Testis (tissue), 3 donors: ENCODE results near the gene FCHSD1. TPM values are rescaled to one million over a fixed set of nuclear protein-coding genes. Genes with fewer than 3 reads are reported as not detected.

Experiments
- DNase-seq: peaks from one replicate; pipeline ENCODE4 v3.0.0-alpha.2; 2019
- H3K27ac ChIP-seq, 2 donors: fragments of 200-600 bp; sonication (generic); one replicate each; pipeline ENCODE4 v1.5.1; 2019
- H3K27me3 ChIP-seq: fragments of 200-600 bp; sonication (generic); one replicate; pipeline ENCODE4 v1.5.1; 2019
- H3K36me3 ChIP-seq: fragments of 200-600 bp; sonication (generic); one replicate; pipeline ENCODE4 v1.5.1; 2017; ENCODE audit warnings: low read depth; ENCODE audit errors: missing control alignments
- H3K4me1 ChIP-seq: fragments of 200-600 bp; sonication (generic); one replicate; pipeline ENCODE4 v1.5.1; 2019
- H3K4me3 ChIP-seq, 2 donors: fragments of 200-600 bp; sonication (generic); one replicate each; pipeline ENCODE4 v1.5.1; 2017 to 2019
- H3K9me3 ChIP-seq: fragments of 200-600 bp; sonication (generic); one replicate; pipeline ENCODE4 v1.5.1; 2017
- POLR2A ChIP-seq: fragments of 450-650 bp; IDR thresholded peaks from one replicate; pipeline ENCODE4 v1.6.1; 2017; ENCODE audit warnings: antibody characterized with exemption, mild to moderate bottlenecking, moderate library complexity
- WGBS, 2 donors: methylation state at CpG; one replicate each; pipeline ENCODE4 v1.1.5; 2018; 5-methylcytosine and 5-hydroxymethylcytosine counted together
- intact Hi-C: fragments of 100-400 bp; cut with DNase I; formaldehyde crosslinking; loops from one replicate; pipeline ENCODE4 v1.15.1; 2023; ENCODE audit warnings: low total_unique reads
- polyA plus RNA-seq: library from polyadenylated mRNA; stranded (reverse); fragments of 350-450 nt; fragmentation: Illumina TruSeq; extraction: RNeasy Lipid Tissue Mini Kit (QIAGEN cat#74804); gene quantifications from one replicate; pipeline ENCODE4 v1.2.3, GENCODE V29; 2014; ENCODE audit warnings: low read depth, low replicate concordance; ENCODE audit not compliant: insufficient read depth
- total RNA-seq, 2 donors: library from RNA; depleted of rRNA; stranded (reverse); fragments of >200 nt; gene quantifications; one replicate each; pipeline ENCODE4 v1.2.3, GENCODE V29; 2016
- TF ChIP-seq, protein P1 (sequence below), 3 experiments: fragments of 450-650 bp in 2 of 3; fragments of 200-600 bp in 1 of 3; sonication (generic) in 1 of 3; IDR thresholded peaks; one replicate each; pipeline ENCODE4 v1.5.1; 2016 to 2019; ENCODE audit warnings: antibody characterized with exemption in 3 of 3, mild to moderate bottlenecking in 2 of 3, moderate library complexity in 1 of 3

Gene FCHSD1
- total and polyA plus RNA-seq, 3 donors from 2014 or later: 12.9 to 21.3 (median 19.3) TPM

DNA sequence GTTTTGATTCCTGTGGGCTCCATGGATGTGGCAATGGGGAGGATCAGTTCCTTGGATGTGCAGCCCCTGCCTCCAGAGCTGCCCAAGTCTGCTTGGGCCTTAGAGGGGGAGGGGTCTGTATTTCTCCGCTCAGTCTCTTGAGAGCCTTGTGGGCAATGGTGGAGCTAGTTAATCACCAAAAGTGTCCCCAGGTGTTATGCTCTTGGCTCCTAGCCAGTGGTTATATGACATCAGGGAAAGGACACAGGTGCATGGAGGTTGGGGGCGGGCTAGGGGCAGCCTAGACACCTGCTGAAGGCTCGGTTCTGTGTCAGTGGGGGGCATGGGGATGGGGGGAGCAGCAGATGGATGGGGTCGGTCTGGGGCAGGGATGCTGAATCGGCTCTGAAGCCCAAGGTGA, 43.3 kb upstream of the FCHSD1 start:
- 85 to 87% methylated on average over 5 of the region's 5 CpGs for WGBS, 2 donors
- no peaks in the 10 kb centered on the region for H3K36me3 ChIP-seq
- H3K4me3 ChIP-seq: no peak overlapping the region
- H3K27ac ChIP-seq: no peak overlapping the region
- no peaks in the 10 kb centered on the region for H3K4me1 ChIP-seq
- TF ChIP-seq, protein P1, sequence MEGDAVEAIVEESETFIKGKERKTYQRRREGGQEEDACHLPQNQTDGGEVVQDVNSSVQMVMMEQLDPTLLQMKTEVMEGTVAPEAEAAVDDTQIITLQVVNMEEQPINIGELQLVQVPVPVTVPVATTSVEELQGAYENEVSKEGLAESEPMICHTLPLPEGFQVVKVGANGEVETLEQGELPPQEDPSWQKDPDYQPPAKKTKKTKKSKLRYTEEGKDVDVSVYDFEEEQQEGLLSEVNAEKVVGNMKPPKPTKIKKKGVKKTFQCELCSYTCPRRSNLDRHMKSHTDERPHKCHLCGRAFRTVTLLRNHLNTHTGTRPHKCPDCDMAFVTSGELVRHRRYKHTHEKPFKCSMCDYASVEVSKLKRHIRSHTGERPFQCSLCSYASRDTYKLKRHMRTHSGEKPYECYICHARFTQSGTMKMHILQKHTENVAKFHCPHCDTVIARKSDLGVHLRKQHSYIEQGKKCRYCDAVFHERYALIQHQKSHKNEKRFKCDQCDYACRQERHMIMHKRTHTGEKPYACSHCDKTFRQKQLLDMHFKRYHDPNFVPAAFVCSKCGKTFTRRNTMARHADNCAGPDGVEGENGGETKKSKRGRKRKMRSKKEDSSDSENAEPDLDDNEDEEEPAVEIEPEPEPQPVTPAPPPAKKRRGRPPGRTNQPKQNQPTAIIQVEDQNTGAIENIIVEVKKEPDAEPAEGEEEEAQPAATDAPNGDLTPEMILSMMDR (IDR thresholded peaks at IDR 0.05): no peak
- no peak for TF ChIP-seq POLR2A
- intact Hi-C loops: no loop called here
- no peaks in the 10 kb centered on the region for H3K9me3 ChIP-seq
- DNase-seq: no peak
- no peaks in the 10 kb centered on the region for H3K27me3 ChIP-seq

DNA sequence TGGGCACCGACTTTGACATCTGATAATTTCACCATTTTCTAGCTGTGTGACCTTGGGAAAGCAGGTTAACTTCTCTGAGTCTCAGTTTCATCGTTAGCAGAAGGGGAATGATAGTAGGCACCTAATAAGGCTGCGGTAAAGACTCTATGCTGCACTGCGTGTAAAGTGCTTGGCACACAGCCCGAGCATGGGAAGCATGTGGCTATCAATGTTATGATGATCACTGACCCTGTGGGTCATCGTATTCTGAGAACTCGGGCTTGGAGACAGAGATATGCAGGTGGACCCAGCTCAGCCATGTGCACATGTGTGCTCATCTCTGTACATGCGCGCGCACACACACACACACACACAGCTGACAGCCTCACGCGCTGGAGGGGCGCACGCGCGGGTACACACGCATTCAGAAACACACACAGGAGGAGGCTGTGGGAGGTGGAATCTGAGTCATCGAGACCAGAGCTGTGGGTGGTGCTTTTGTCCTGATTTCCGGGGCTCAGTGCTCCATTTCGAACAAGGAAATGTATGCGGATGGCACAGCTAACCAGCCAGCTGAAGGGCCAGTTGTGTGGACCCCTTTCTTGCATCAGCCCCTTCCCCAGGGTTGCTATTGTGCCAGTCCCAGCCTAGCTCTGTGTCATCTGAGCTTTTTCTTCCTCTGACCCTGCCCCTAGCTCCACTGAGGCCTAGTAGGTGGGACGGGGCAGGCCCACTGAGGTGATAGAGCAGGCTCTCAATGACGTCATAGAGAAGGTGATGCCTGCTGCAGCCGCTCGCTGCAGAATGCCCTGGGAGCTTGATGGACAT, 41.9 kb upstream of the FCHSD1 start:
- no peaks in the 10 kb centered on the region for H3K4me1 ChIP-seq
- DNase-seq: no peak
- intact Hi-C loops: no loop called here
- H3K27ac ChIP-seq: no peak overlapping the region
- H3K4me3 ChIP-seq: no peak overlapping the region
- H3K36me3 ChIP-seq: no peaks in the 10 kb centered on the region
- H3K27me3 ChIP-seq: no peaks in the 10 kb centered on the region
- H3K9me3 ChIP-seq: no peaks in the 10 kb centered on the region
- no peak for TF ChIP-seq POLR2A
- TF ChIP-seq, protein P1 (IDR thresholded peaks at IDR 0.05): no peak
- 67 to 79% methylated on average over 22 to 25 of the region's 25 CpGs for WGBS, 2 donors

DNA sequence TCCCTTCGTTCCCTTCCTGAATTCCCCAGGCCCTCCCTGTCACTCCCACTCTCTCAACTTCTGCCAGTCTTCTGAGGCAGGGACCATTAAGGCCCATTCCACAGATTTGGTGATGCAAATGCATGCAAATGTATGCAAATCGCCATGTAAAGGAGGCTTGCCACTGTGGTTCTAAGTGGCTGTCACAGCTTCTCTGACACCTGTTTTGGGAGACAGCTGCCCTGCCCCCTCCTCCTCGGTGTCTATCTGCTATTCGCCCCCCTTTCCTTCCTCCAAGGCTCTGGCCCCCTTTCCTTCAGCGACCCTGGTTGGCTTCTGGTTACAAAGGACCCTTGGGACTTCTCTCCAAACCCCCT, 41.3 kb upstream of the FCHSD1 start:
- H3K27ac ChIP-seq: no peak overlapping the region
- WGBS, 2 donors: 19 to 29% methylated on average over 5 of the region's 5 CpGs

DNA sequence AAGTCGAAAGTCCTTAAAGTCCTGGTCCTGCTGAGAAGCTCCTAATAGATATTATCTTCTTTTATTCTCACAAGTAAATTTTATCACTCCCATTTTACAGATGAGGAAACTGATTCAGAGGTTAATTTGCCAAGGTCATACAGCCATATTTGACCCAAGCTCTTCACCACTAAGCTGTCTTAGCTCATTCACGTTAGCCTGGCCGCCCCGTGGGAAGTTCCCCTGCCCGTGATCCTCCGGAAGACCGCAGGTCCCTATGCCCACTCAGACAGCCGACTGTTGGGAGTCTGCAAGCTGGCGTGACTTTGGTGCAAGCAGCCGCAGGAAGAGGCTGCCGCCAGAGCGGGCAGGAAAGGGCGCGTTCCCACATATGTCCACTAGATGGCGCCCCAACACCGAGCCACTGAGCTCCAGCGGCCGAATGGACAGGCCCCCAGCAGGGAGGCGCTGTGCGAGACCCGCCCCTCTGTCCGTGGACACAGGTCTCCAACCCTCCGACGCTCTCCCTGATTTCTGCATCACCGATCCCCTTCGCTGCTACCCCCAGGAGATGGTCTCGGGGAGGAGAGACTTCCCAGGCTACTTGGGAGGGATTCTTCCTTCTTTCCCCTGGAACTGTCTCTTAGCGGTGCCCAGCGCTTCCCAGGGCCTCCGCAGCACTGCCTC, 40.8 kb upstream of the FCHSD1 start:
- 2 to 3% methylated on average over 18 to 24 of the region's 30 CpGs for WGBS, 2 donors
- Histone ChIP-seq H3K36me3 (no peaks in the 10 kb centered on the region), H3K27ac (no peak overlapping the region), H3K27me3 (no peaks in the 10 kb centered on the region), H3K4me1 (no peaks in the 10 kb centered on the region), H3K9me3 (no peaks in the 10 kb centered on the region), H3K4me3 (peak overlapping the region in 1 of 2 donors; percentile 32)
- DNase-seq: peak; percentile 91
- no peak for TF ChIP-seq POLR2A
- TF ChIP-seq, protein P1 (IDR thresholded peaks at IDR 0.05): peak; percentile 95 to 98 (median 97)
- intact Hi-C loops: no loop called here

More for the DNA sequence above, 41.3 kb upstream of the FCHSD1 start:
- peak overlapping the region in 1 of 2 donors; percentile 32 for H3K4me3 ChIP-seq
- intact Hi-C loops: no loop called here
- H3K4me1 ChIP-seq: no peaks in the 10 kb centered on the region
- DNase-seq: no peak
- H3K9me3 ChIP-seq: no peaks in the 10 kb centered on the region
- H3K36me3 ChIP-seq: no peaks in the 10 kb centered on the region
- no peak for TF ChIP-seq POLR2A
- TF ChIP-seq, protein P1 (IDR thresholded peaks at IDR 0.05): no peak
- no peaks in the 10 kb centered on the region for H3K27me3 ChIP-seq
